ENCODE results near the gene ALS2.

DNA sequence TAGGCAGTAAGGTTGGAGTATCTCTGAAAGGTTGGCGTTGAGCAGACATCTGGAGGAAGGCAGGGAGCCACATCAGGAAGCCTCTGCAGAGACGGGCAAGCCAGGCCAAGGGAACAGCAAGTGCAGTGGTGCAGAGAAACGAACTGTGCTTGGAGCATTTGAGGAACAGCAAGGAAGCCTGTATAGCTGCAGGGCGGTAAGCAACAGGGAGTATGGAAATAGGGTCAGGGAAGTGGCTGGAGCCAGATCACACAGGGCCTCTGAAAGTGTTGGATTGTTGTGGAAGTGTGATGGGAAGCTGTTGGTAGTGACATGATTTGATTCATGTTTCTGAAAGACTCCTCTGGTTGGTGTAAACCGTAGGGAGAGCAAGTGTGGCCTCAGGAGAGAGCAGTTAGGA is 124.0 kb downstream of the ALS2 start:
- TF ChIP-seq, protein P1, sequence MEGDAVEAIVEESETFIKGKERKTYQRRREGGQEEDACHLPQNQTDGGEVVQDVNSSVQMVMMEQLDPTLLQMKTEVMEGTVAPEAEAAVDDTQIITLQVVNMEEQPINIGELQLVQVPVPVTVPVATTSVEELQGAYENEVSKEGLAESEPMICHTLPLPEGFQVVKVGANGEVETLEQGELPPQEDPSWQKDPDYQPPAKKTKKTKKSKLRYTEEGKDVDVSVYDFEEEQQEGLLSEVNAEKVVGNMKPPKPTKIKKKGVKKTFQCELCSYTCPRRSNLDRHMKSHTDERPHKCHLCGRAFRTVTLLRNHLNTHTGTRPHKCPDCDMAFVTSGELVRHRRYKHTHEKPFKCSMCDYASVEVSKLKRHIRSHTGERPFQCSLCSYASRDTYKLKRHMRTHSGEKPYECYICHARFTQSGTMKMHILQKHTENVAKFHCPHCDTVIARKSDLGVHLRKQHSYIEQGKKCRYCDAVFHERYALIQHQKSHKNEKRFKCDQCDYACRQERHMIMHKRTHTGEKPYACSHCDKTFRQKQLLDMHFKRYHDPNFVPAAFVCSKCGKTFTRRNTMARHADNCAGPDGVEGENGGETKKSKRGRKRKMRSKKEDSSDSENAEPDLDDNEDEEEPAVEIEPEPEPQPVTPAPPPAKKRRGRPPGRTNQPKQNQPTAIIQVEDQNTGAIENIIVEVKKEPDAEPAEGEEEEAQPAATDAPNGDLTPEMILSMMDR (IDR thresholded peaks at IDR 0.05): no peak
- TF ChIP-seq POLR2AphosphoS5 (IDR thresholded peaks at IDR 0.05): no peak

All from stomach (tissue), 4 donors.